ENCODE results near the gene SNED1. TPM values are rescaled to one million over a fixed set of nuclear protein-coding genes. Genes with fewer than 3 reads are reported as not detected.

The SNED1 gene
- total RNA-seq, 2 experiments from 2014 or later: 2.8 to 13.6 TPM

GRCh38 chr2:241126201-241126611 is 127.8 kb downstream of the SNED1 start:
- H3K27ac ChIP-seq (ENCODE audit: low read depth, low read length, poor library complexity, severe bottlenecking): no peak overlapping the region
- no peaks in the 10 kb centered on the region for H3K4me1 ChIP-seq (ENCODE audit: insufficient read depth, low read length, poor library complexity, severe bottlenecking)

GRCh38 chr2:241126771-241127202 is 128.4 kb downstream of the SNED1 start:
- no peak for TF ChIP-seq EZH2phosphoT487 (IDR thresholded peaks at IDR 0.05; ENCODE audit: borderline replicate concordance, low read depth, low read length)
- TF ChIP-seq, protein P1, sequence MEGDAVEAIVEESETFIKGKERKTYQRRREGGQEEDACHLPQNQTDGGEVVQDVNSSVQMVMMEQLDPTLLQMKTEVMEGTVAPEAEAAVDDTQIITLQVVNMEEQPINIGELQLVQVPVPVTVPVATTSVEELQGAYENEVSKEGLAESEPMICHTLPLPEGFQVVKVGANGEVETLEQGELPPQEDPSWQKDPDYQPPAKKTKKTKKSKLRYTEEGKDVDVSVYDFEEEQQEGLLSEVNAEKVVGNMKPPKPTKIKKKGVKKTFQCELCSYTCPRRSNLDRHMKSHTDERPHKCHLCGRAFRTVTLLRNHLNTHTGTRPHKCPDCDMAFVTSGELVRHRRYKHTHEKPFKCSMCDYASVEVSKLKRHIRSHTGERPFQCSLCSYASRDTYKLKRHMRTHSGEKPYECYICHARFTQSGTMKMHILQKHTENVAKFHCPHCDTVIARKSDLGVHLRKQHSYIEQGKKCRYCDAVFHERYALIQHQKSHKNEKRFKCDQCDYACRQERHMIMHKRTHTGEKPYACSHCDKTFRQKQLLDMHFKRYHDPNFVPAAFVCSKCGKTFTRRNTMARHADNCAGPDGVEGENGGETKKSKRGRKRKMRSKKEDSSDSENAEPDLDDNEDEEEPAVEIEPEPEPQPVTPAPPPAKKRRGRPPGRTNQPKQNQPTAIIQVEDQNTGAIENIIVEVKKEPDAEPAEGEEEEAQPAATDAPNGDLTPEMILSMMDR (conservative IDR thresholded peaks at IDR 0.05; ENCODE audit: low read length): no peak
- POLR2A ChIA-PET: no interaction called here
- BruUV-seq (replicated peaks): no TSS peak
- H3K4me1 ChIP-seq (ENCODE audit: insufficient read depth, low read length, poor library complexity, severe bottlenecking): no peaks in the 10 kb centered on the region
- H2AFZ ChIP-seq (ENCODE audit: low read length): no peak overlapping the region
- no peak overlapping the region for H3K27ac ChIP-seq (ENCODE audit: low read depth, low read length, poor library complexity, severe bottlenecking)
- H4K20me1 ChIP-seq (ENCODE audit: insufficient read depth, low read length): no peaks in the 10 kb centered on the region
- H3K4me3 ChIP-seq (ENCODE audit: low read depth, low read length, poor library complexity, severe bottlenecking): no peak overlapping the region
- CTCF ChIA-PET (ENCODE audit: unreplicated experiment): no interaction called here
- H3K4me2 ChIP-seq (ENCODE audit: low read length): no peak overlapping the region
- intact Hi-C loops (cut with micrococcal nuclease; ENCODE audit: unreplicated experiment): no loop called here
- no peaks in the 10 kb centered on the region for H3K9me2 ChIP-seq (ENCODE audit: insufficient read depth, low read length)
- H3K36me3 ChIP-seq (ENCODE audit: insufficient read depth, low read length): peaks cover 47% of the 10 kb centered on the region
- no peaks in the 10 kb centered on the region for H3K79me2 ChIP-seq (ENCODE audit: insufficient read depth, low read depth, low read length)
- DNase-seq (ENCODE audit: low spot score): no peak
- H3K9me3 ChIP-seq (ENCODE audit: low read length): no peaks in the 10 kb centered on the region

More at GRCh38 chr2:241126201-241126611, 127.8 kb downstream of the SNED1 start:
- POLR2A ChIA-PET: no interaction called here
- Histone ChIP-seq H3K9me2 (ENCODE audit: insufficient read depth, low read length) (no peaks in the 10 kb centered on the region), H3K4me3 (ENCODE audit: low read depth, low read length, poor library complexity, severe bottlenecking) (no peak overlapping the region), H3K4me2 (ENCODE audit: low read length) (no peak overlapping the region), H2AFZ (ENCODE audit: low read length) (no peak overlapping the region), H3K36me3 (ENCODE audit: insufficient read depth, low read length) (peaks cover 49% of the 10 kb centered on the region), H3K79me2 (ENCODE audit: insufficient read depth, low read depth, low read length) (no peaks in the 10 kb centered on the region), H4K20me1 (ENCODE audit: insufficient read depth, low read length) (no peaks in the 10 kb centered on the region), H3K9me3 (ENCODE audit: low read length) (no peaks in the 10 kb centered on the region)
- CTCF ChIA-PET (ENCODE audit: unreplicated experiment): no interaction called here
- no TSS peak for BruUV-seq (replicated peaks)
- no peak for DNase-seq (ENCODE audit: low spot score)
- intact Hi-C loops (cut with micrococcal nuclease; ENCODE audit: unreplicated experiment): no loop called here
- TF ChIP-seq EZH2phosphoT487 (IDR thresholded peaks at IDR 0.05; ENCODE audit: borderline replicate concordance, low read depth, low read length): no peak
- TF ChIP-seq, protein P1 (conservative IDR thresholded peaks at IDR 0.05; ENCODE audit: low read length): no peak

DNA sequence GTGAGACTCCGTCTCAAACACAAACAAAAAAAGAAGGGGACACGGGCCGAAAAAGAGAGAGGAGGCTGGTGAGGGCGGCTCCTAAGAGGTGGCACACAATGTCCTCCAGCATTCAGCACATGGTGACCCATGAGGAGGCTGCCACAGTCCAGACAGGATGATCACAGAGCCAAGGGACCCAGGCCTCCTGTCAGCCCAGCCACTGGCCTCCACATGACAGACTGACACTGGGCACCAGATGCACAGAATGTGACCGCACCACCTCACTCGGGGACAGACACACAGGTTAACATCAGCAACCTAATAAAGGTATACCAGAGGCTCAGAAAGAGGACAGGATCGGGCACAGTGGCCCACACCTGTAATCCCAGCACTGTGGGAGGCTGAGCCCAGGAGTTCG is 129.8 kb downstream of the SNED1 start:
- H3K4me1 ChIP-seq (ENCODE audit: insufficient read depth, low read length, poor library complexity, severe bottlenecking): no peaks in the 10 kb centered on the region
- ChIA-PET CTCF (ENCODE audit: unreplicated experiment) (no interaction called here), POLR2A (no interaction called here)
- H2AFZ ChIP-seq (ENCODE audit: low read length): no peak overlapping the region
- H3K36me3 ChIP-seq (ENCODE audit: insufficient read depth, low read length): peaks cover 46% of the 10 kb centered on the region
- no peaks in the 10 kb centered on the region for H3K79me2 ChIP-seq (ENCODE audit: insufficient read depth, low read depth, low read length)
- no peaks in the 10 kb centered on the region for H3K9me3 ChIP-seq (ENCODE audit: low read length)
- H3K4me3 ChIP-seq (ENCODE audit: low read depth, low read length, poor library complexity, severe bottlenecking): no peak overlapping the region
- H4K20me1 ChIP-seq (ENCODE audit: insufficient read depth, low read length): no peaks in the 10 kb centered on the region
- DNase-seq (ENCODE audit: low spot score): no peak
- no TSS peak for BruUV-seq (replicated peaks)
- no peak overlapping the region for H3K4me2 ChIP-seq (ENCODE audit: low read length)
- H3K27ac ChIP-seq (ENCODE audit: low read depth, low read length, poor library complexity, severe bottlenecking): no peak overlapping the region
- intact Hi-C loops (cut with micrococcal nuclease; ENCODE audit: unreplicated experiment): no loop called here
- no peaks in the 10 kb centered on the region for H3K9me2 ChIP-seq (ENCODE audit: insufficient read depth, low read length)
- TF ChIP-seq, protein P1 (conservative IDR thresholded peaks at IDR 0.05; ENCODE audit: low read length): no peak
- no peak for TF ChIP-seq EZH2phosphoT487 (IDR thresholded peaks at IDR 0.05; ENCODE audit: borderline replicate concordance, low read depth, low read length)

Measured in OCI-LY7 (cell line).